Progenitor cell of endocrine pancreas (in vitro differentiated cells): ENCODE data around the gene ATP2A2. TPM values are rescaled to one million over a fixed set of nuclear protein-coding genes. Genes with fewer than 3 reads are reported as not detected.

ENCODE experiments used
- DNase-seq: peaks from one replicate; pipeline ENCODE4 v3.0.0; 2021; ENCODE audit warnings: low spot score; ENCODE audit not compliant: unreplicated experiment
- H3K27ac Mint-ChIP-seq: 2 replicates; pipeline ENCODE4 v1.8.0; 2021; ENCODE audit warnings: mild to moderate bottlenecking, moderate library complexity, mixed read lengths
- H3K27me3 Mint-ChIP-seq: 2 replicates; pipeline ENCODE4 v1.8.0; 2021; ENCODE audit warnings: mixed read lengths
- H3K36me3 Mint-ChIP-seq: 2 replicates; pipeline ENCODE4 v1.8.0; 2022; ENCODE audit warnings: mixed read lengths; ENCODE audit not compliant: insufficient read depth
- H3K4me1 Mint-ChIP-seq: 2 replicates; pipeline ENCODE4 v1.8.0; 2021; ENCODE audit warnings: low read depth, mixed read lengths
- H3K4me3 Mint-ChIP-seq: 2 replicates; pipeline ENCODE4 v1.8.0; 2021; ENCODE audit warnings: low read depth, mild to moderate bottlenecking, moderate library complexity, mixed read lengths
- H3K9me3 Mint-ChIP-seq: 2 replicates; pipeline ENCODE4 v1.8.0; 2021; ENCODE audit warnings: low read depth, mixed read lengths
- CTCF ChIP-seq: fragments of 200-600 bp; sonication (generic); IDR thresholded peaks from one replicate; pipeline ENCODE4 v1.5.0; 2021; ENCODE audit warnings: antibody characterized with exemption, mild to moderate bottlenecking; ENCODE audit not compliant: unreplicated experiment
- total RNA-seq: library from RNA; stranded (reverse); gene quantifications from 2 replicates; pipeline ENCODE4 v1.2.1, GENCODE V29; 2021

The ATP2A2 gene
- total RNA-seq, 1 donor from 2014 or later, result 167 TPM

GRCh38 chr12:110314308-110314707 lies 33.3 kb downstream of the ATP2A2 start:
- peaks cover 11% of the 10 kb centered on the region for H3K36me3 Mint-ChIP-seq
- H3K27ac Mint-ChIP-seq, result no peak overlapping the region
- no peak for DNase-seq
- no peak for TF ChIP-seq CTCF
- no peak overlapping the region for H3K4me3 Mint-ChIP-seq
- no peaks in the 10 kb centered on the region for H3K9me3 Mint-ChIP-seq
- no peaks in the 10 kb centered on the region for H3K27me3 Mint-ChIP-seq
- H3K4me1 Mint-ChIP-seq, result peaks cover 3% of the 10 kb centered on the region

GRCh38 chr12:110316861-110317260 lies 35.8 kb downstream of the ATP2A2 start:
- no peak overlapping the region for H3K4me3 Mint-ChIP-seq
- peaks cover 5% of the 10 kb centered on the region for H3K4me1 Mint-ChIP-seq
- DNase-seq, result no peak
- peak overlapping the region; percentile 11 for H3K27ac Mint-ChIP-seq
- no peak for TF ChIP-seq CTCF
- H3K9me3 Mint-ChIP-seq, result no peaks in the 10 kb centered on the region
- H3K27me3 Mint-ChIP-seq, result no peaks in the 10 kb centered on the region
- H3K36me3 Mint-ChIP-seq, result peaks cover 11% of the 10 kb centered on the region

GRCh38 chr12:110317911-110318310 lies 36.9 kb downstream of the ATP2A2 start:
- H3K4me1 Mint-ChIP-seq, result peaks cover 5% of the 10 kb centered on the region
- TF ChIP-seq CTCF, result no peak
- H3K27me3 Mint-ChIP-seq, result no peaks in the 10 kb centered on the region
- no peak for DNase-seq
- no peak overlapping the region for H3K27ac Mint-ChIP-seq
- no peak overlapping the region for H3K4me3 Mint-ChIP-seq
- peaks cover 13% of the 10 kb centered on the region for H3K36me3 Mint-ChIP-seq
- H3K9me3 Mint-ChIP-seq, result no peaks in the 10 kb centered on the region

- no peak for TF ChIP-seq CTCF
- no peak overlapping the region for H3K4me3 Mint-ChIP-seq
Observed at GRCh38 chr12:110320550-110320949, 39.5 kb downstream of the ATP2A2 start.

GRCh38 chr12:110329710-110330109 lies 48.7 kb downstream of the ATP2A2 start:
- no peak for TF ChIP-seq CTCF
- Mint-ChIP-seq H3K4me3 (no peak overlapping the region), H3K27me3 (no peaks in the 10 kb centered on the region), H3K9me3 (no peaks in the 10 kb centered on the region), H3K27ac (no peak overlapping the region), H3K36me3 (peaks cover 27% of the 10 kb centered on the region), H3K4me1 (peaks cover 1% of the 10 kb centered on the region)
- DNase-seq, result no peak

More at GRCh38 chr12:110320550-110320949, 39.5 kb downstream of the ATP2A2 start:
- H3K4me1 Mint-ChIP-seq, result peaks cover 8% of the 10 kb centered on the region
- H3K27ac Mint-ChIP-seq, result peak overlapping the region; percentile 81
- peaks cover 8% of the 10 kb centered on the region for H3K36me3 Mint-ChIP-seq
- no peak for DNase-seq
- no peaks in the 10 kb centered on the region for H3K9me3 Mint-ChIP-seq
- H3K27me3 Mint-ChIP-seq, result no peaks in the 10 kb centered on the region
